NOMO-1 treated with DMSO at 0.1 percent for 48 hours (cell line): ENCODE measurements around the gene GDAP1L1.

ENCODE experiments used
- DNase-seq: peaks from one replicate; lab custom pipeline; 2025; ENCODE audit not compliant: unreplicated experiment; lab: John Stamatoyannopoulos, UW

The GDAP1L1 gene

DNA sequence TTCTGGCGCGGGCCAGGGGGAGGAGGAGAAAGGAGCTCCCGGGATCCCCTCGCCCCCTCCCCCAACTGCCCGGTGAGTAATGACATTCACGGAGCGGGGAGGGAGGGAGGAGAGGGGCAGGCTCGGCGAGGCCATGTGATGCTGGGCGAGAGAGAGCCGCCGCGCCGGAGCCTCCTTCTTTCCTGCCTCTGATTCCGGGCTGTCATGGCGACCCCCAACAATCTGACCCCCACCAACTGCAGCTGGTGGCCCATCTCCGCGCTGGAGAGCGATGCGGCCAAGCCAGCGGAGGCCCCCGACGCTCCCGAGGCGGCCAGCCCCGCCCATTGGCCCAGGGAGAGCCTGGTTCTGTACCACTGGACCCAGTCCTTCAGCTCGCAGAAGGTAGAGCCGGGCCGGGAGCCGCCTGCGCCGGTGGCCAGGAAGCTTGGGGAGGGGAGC lies at the start of gene GDAP1L1:
TSS of gene GDAP1L1 (plus strand) at position 178 of the 441 bp plus-strand sequence. CDS start at position 205, 27 bp downstream.
- DNase-seq: no peak

DNA sequence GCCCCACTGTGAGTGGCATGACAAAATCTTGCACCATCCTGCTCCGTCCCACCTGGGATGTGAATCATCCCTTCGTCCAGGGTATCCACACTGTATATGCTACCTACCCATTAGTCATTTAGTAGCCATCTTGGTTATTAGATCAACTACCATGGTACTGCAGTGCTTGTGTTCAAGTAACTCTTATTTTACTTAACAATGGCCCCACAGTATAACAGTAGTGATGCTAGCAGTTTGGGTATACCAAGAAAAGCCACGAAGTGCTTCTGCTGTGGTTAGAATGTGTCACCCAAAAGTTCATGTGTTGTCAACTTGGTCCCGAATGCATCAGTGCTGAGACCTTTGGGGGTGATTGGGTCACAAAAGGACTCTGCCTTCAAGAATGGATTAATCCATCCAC lies 48.2 kb upstream of the GDAP1L1 start:
- DNase-seq: no peak

DNA sequence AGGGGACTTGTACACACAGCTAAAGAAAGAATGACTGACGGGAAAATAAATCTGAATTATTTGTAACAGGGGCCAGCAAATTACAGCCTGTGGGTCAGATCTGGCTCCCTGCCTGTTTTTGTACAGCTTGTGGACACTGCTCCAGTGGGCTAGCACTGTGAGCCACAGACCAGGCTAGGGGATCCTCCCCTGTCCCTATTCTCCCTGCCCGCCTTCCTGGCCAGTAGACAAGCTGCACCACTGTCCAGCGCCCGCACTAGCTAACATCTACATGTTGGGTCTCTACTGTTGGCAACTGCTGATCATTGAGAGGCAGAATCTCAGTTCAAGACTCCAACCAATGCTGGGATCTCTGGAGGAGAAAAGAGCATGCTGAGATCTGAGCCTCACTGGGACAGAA lies 47.2 kb upstream of the GDAP1L1 start:
- DNase-seq: no peak

DNA sequence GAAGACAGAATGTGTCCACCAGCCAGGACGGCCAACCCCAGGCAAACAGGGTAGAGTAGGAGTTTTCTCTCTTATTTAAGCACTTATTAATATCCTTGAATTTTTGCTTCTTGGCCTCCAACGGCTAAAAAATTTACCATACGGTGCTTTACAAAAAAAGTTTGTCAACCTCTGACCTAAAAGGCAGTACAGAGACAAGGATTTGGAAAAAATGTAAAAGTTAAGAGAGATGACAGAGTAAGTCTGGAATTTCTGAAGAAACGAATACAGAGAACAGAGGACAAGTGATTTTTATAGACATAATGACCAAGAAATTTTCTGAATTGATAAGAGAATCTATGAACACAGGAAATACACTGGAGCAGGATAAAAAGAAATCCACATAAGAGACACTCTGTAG lies 46.7 kb upstream of the GDAP1L1 start:
- DNase-seq: no peak

DNA sequence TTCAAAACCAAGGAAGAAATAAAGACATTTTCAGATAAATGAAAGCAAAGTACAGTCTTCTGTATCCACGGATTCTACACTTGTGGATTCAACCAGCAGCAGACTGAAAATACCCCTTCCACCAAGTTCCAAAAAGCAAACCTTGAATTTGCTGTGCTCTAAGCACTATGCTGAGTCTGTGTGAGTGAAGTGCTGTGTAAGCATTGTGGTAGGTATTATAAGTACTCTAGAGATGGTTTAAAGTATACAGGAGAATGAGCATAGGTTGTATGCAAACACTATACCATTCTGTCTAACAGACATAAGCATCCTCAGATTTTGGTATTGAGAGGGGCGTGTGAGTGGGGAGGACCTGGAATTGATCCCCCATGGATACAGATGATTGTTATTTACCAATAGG lies 46.1 kb upstream of the GDAP1L1 start:
- no peak for DNase-seq

DNA sequence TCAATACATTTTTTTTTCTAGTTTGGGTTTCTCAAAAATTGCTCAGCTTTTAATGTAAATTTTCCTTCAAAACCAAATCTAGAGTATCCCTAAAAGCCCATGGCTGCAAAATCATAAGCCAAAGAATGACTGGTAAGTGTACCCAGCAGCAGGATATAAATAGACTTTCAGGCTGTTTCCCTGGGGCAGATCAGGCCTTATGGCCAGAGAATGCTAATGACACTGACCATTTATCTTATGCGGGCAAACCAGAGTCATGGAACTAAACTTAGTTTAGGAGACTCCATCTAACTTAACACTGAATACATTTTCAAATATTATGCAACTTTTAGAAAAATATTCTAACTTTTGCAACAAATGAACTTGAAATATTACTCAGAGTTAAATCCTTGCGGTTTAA lies 43.9 kb upstream of the GDAP1L1 start:
- DNase-seq: no peak

DNA sequence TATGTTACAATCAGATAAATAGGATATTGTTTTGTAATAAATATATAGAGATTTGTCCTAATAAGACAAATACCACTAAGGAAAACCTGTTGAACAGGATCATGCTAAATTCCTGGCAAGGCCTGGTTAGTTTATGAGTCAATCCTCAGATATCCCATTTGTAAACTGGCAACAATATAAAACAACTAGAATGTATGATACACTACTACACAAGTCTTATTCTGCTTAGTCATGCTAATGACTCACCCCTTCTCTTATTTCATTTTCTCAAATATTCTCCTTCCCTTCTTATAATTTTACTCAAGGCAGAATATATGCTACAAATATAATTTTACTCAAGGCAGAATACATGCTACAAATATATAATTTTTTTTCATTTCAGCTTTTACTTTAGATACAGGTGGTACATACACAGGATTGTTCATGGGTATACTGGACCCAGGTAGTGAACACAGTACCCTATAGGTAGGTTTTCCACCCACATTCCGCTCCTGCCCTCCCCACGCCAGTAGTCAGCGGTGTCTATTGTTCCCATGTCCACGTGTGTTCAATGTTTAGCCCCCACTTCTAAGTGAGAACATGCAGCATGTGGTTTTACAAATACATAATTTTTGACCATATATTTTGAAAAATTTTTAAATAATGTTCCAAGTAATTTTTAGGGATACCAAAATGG lies 42.8 kb upstream of the GDAP1L1 start:
- peak; percentile 11 for DNase-seq

DNA sequence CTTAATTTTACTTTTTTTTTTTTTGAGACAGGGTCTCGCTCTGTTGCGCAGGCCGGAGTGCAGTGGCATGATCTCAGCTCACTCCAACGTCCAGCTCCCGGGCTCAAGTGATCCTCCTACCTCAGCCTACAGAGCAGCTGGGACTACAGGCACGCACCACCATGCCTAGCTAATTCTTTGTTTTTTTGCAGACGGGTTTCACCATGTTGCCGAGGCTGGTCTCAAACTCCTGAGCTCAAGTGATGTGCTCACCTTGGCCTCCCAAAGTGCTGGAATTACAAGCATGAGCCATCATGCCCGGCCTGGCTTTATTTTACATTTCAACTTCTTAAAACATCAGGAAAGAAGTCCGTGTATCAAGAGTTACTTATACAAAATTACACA lies 42.3 kb upstream of the GDAP1L1 start:
- no peak for DNase-seq

DNA sequence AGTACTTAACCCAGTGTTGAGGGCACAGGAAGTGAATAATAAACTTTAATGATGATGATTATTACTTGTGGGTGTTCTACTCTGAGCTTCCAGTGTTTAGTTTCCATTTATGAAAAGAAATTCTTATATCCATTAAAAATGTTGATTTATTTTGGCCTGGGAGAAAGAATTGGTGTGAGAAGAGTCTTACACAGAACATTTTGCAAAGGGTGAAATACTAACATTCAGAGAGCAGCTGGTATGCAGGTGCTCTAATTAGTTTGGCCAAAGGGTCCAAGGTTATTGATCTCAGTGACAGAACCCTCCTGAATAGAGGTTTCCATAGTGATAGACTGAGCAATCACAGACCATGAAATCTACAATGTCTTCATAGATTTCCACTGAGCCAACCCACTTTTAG lies 41.0 kb upstream of the GDAP1L1 start:
- no peak for DNase-seq

DNA sequence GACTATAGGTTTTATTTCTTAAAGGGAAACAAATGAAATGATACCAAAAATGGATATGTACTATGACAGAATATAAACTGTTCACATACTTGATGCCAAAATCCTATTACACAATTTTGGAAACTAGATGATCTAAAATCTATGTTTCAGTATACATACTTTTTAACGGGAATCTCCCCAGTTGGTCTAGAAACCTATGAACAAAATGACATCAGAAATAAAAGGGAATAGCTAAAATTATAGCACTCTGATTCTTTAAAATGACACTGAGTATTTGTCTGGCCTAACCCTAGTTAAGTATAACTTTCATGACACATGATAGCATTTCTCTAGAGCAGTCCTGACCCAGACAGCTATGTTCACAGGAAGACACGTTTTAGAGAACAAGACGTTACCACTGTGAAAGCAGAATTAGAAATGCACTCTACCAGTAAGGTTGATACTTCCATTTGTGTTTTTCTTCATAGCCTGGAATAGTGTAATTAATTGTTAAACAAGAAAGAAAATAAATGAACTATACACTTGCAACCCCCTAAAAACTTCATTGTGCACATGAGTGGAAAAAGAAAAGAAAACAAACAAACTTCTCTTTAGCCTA lies 39.9 kb upstream of the GDAP1L1 start:
- DNase-seq: no peak

DNA sequence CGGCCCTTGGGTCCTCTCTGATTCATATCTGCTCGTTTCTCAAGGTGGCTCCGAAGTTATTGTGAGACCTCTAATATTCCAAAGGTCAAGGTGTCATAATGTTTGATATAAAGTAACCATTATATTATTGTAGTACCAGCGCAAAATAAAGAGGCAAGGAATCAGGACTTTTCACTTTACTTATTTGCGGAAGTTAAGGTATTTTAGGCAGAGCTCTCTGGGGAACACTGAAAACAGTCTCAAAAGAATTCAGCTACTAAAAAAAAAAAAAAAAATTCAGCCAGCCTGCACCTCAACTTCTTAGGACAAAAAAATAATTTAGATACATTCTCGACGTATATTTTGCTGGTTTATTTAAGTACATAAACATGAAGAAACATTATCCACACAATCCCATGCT lies 38.9 kb upstream of the GDAP1L1 start:
- no peak for DNase-seq

DNA sequence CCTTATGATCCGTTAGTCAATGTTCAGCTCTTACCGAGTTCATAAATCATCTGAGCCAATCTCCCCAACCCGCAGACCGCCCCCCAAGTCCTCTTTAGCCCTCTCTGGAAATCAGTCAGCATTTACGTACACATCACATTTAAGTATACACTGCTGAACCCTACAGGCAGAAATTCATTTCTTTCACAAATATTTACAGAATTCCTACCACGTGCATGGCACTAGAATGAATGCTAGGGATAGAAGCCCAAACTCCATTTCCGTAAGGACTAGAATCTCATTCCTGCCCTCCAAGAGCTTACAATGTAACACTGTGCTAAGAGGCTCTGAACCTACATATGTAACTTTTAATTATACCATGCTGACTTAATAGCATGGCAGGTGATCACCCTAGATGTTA lies 38.3 kb upstream of the GDAP1L1 start:
- no peak for DNase-seq

DNA sequence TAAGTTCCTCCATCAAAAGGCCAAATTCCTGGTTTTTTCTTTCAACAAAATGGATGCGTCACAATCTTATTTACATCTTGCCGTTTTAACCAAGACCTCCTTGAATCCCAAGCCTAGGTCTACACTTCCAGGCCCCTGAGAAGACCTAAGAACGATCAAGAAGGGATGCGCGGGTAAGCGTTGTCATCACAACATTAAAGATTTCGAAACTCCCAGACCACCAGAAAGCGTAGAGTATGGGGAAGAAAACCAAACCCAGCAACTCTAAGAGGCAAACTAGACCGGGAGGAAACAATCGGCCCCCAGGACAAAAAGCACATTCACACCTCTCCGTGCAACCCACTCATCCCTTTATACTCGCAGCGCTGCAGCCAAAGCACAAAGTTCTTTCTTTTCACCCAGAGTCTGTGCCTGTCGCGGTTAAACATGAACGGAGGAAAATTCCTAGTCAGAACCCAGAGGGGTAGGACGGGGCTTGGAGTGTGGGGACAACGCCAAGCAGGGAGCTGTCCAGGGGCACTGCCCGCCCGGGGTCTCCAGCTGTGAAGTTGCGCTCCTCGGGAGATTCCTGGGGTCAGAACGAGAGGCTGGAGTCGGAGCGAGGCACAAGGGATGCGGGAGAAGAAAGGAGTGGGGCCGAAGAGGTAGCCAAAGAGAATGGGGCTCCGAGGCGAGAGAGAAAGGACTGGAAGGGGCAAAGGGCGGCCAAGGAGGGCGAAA lies 37.3 kb upstream of the GDAP1L1 start:
- peak; percentile 38 for DNase-seq

DNA sequence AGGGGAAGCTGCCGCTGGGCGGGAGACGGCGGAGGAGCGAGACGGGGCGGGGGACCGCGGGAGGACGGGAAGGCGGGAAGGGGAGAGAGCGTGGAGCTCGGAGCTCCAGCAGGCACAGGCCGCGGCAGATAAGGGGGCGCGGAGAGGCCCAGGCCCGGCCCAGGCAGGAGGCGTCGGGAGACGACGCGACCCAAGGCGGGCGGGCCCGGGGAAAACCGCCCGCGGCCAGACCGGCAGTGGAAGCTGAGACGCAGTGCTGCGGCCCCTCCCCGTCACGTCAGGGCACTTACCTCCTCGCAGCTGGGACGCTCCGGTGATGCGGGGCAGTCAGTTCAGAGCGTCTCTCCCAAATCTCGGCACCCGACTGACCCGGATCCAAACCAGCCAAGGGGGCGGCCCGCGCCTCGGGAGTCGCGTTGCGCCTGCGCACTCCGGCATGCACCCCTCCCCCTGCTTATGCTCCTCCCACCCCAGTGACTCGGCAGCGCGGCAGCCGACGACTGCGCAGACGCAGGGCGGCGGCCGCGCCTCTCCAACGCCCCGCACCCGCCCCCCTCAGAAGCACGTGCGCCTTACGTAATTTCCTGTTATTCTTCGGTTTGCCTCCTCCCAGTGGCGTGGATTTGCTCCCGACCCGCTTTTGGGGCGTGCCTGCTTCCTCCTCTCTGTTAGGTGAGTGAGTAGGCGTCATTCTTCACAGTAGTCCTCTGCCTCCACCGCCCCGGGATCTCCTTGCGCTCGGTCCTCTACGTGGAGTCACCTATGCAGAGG lies 36.5 kb upstream of the GDAP1L1 start, which contains the start of gene OSER1:
TSS of gene OSER1 (minus strand) at position 366 of the 771 bp plus-strand sequence. CDS start 3,814 bp downstream, outside the sequence.
- DNase-seq: peak; percentile 97

DNA sequence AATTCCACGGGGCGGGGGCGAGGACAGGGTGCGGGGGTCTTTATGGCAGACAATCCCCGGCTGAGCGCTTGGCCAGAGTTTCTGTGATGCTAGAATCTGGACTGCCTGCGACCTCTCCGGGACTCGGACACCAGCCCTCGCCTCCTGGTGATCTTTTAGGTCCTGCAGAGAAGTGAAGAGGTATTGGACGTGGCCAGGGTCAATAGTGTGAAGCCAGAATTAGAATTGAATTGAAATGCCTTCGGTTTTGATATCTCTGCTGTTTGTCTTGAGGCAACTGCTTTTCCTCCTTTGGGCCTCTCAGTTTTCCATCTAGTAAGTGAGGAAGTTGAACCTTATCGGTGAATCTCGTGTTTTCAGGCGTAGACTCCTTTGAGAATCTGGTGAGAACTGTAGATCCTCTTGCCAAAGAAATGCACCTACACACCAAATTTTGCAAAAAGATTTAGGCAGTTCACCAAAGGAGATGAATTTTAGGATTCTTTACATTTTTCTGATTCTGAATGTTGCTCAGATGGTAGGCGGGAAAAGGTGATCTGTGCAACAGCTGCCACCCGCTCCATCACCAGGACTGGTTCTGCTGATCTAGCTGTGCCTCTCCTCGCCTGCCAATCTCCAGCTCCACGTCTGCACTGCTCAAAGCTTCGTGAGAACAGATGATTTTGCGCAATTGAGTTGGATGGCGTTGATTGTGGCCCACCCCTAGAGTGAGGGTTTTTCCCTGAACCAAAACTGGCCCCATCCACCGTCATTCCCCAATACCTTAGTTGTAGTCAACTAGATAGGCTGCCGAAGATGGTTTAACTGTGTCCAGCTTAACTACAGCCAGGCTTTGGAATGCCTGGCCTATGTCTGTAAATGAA lies 35.7 kb upstream of the GDAP1L1 start:
- no peak for DNase-seq

DNA sequence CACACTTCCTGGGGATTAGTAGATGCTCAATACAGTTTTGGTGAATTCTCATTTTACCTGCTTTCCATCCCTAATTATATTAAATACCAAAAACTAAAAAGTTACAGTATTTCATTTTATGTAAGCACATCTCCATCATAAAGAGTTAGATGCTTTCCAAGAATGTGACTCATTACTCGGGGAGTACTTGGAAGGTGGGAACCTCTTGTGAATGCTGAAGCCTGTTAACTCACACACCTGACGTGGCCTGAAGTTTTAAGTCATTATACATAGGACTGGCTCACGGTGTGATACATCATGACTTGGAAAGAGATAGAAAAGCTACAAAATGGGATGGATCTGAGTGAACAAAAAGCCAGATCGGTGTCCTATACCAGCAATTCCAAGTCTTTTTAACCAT lies 34.3 kb upstream of the GDAP1L1 start:
- no peak for DNase-seq

DNA sequence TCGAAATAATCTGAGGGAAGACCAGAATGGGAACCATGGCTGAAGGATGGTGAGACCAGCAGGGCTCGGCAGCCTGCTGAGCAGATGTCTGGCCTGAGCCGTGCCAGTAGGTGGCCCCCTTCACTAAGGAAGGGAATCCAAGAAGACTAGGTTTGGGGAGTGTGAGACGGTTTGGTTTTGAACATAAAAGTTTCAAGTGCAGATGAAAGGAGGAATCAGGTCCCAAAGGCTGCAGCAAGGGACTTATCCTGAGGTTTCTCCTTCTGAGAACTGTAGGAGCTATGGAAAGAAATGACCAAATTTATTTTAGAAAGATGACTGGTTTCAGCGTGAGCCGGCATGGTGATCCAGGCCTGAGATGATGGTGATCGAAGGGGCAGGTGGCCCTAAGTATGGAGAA lies 32.0 kb upstream of the GDAP1L1 start:
- peak; percentile 60 for DNase-seq

DNA sequence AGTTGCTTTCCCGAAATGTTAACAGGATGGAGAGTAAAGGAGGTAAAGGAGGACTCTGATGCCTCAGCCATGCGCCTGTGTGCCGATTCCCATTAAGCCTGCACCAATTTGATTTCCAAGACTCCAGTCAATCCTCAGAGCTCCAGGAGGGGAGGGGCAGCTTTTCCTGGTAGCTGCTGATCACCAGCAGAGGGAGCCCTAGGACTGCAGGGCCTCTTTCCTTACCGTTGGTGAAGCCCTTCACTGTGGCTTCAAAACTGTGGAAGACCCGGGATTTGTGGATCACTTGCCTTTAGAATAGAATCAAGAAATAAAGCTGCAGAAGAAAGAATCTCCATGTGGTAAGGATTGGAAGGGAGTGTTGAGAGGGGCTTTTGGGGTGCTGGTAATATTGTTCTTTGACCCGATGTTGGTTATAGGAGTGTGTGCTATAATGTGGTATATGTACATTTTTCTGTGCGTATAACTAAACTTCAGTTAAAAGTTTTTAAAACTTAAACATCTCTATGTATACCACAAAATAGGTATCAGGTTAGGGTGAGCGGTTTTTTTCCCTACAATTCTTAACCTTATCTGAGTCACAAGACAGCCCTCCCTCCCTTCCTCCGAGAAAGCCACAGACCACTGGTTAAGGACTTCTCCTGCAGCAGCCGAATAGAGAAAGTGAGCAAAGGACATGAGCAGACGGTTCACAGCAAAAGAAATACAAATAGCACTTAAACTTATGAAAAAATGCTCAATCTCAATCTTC lies 29.6 kb upstream of the GDAP1L1 start:
- peak; percentile 53 for DNase-seq

DNA sequence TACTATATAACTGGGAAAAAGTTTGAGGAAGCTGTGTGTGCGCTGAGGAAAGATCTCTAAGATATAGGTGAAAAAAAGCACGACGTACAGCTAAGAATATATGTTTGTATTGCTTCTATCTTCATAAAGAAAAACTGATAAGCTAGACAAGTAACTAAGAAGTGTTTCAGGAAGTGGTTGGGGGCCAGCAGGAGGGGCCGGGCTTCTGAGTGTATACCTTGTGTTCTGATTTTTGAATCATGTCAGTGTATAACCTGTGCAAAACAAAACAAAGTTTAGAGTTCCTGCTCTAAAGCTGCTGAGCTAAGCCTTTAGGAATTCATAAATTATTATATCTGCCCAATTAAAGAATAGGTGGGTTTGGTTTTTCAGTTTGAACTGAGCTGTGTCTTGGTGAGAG lies 28.7 kb upstream of the GDAP1L1 start:
- peak; percentile 15 for DNase-seq
